ENCODE data around the gene PDZD2.

PDZD2 gene

GRCh38 chr5:31894141-31894540 lies 255.2 kb downstream of the PDZD2 start:
- H3K23ac ChIP-seq (ENCODE audit: low read length) = no peak overlapping the region
- no peak for DNase-seq
- no peak overlapping the region for H2BK5ac ChIP-seq (ENCODE audit: low read depth, low read length, poor library complexity)
- no peaks in the 10 kb centered on the region for H3K79me2 ChIP-seq (ENCODE audit: control insufficient read depth, insufficient read depth, low read length, poor library complexity)
- H3K18ac ChIP-seq (ENCODE audit: low read length) = no peak overlapping the region
- H3K79me1 ChIP-seq (ENCODE audit: low read length) = no peaks in the 10 kb centered on the region
- WGBS (ENCODE audit: extremely low coverage, insufficient coverage, insufficient read length) = no CpG with 5 or more reads among the region's 6 CpGs
- peaks cover 0 to 1% of the 10 kb centered on the region in 2 experiments for H3K4me1 ChIP-seq (ENCODE audit: control insufficient read depth in 1 of 2, insufficient read depth in 2 of 2, low read length in 2 of 2)
- no peak overlapping the region for H3K9ac ChIP-seq (ENCODE audit: low read length)
- no peaks in the 10 kb centered on the region for H3K9me3 ChIP-seq (ENCODE audit: insufficient read depth, low read depth, low read length)
- H3K27ac ChIP-seq (ENCODE audit: low read depth, low read length) = no peak overlapping the region
- no peaks in the 10 kb centered on the region for H3K36me3 ChIP-seq (ENCODE audit: control insufficient read depth in 1 of 2, insufficient read depth in 2 of 2, low read length in 2 of 2)
- no peaks in the 10 kb centered on the region for H3K27me3 ChIP-seq (ENCODE audit: insufficient read depth, low read length)
- no peak overlapping the region for H3K4ac ChIP-seq (ENCODE audit: low read depth, low read length)
- no peak overlapping the region for H2AFZ ChIP-seq (ENCODE audit: insufficient read depth, low read length, poor library complexity)
- no peak overlapping the region for H2BK12ac ChIP-seq (ENCODE audit: low read length)
- H4K12ac ChIP-seq (ENCODE audit: low read depth, low read length) = no peak overlapping the region
- no peak overlapping the region for H2AK5ac ChIP-seq (ENCODE audit: low read length)
- no peak overlapping the region for H3K14ac ChIP-seq (ENCODE audit: low read length)
- H2BK120ac ChIP-seq (ENCODE audit: insufficient read depth, low read length, poor library complexity) = no peak overlapping the region
- no peak overlapping the region for H4K91ac ChIP-seq (ENCODE audit: low read depth, low read length)
- H4K8ac ChIP-seq (ENCODE audit: low read depth, low read length) = no peak overlapping the region
- no peak overlapping the region for H3K4me2 ChIP-seq (ENCODE audit: low read length)
- H3K4me3 ChIP-seq (ENCODE audit: low read depth, low read length) = no peak overlapping the region

DNA sequence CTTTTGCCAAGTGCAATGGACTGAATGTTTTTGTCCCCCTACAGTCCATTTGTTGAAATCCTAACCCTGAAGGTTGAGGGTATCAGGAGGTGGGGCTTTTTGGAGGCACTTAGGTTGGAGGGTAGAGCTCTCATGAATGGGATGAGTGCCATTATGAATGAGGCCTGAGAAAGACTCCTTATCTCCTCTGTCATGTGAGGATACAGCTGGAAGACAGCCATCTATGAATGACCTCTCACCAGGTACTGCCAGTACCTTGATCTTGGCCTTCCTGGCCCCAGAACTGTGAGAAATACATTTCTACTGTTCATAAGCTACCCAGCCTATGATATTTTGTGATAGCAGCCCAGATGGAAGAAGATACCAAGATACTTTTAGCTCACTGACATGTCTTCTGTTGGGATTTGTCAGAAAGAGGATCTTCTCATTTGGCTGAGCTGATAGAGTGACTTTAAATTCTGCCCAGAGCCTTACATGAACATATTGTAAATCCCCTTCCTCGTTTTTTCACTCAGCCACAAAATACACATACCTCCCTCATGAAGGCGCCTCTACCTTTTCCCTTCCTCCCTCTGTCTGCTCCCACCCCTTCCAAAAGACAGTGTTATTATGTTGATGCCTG lies 256.4 kb downstream of the PDZD2 start:
- Histone ChIP-seq H3K4me2 (ENCODE audit: low read length) (no peak overlapping the region), H2AK5ac (ENCODE audit: low read length) (no peak overlapping the region), H3K18ac (ENCODE audit: low read length) (no peak overlapping the region), H3K79me1 (ENCODE audit: low read length) (no peaks in the 10 kb centered on the region), H2BK5ac (ENCODE audit: low read depth, low read length, poor library complexity) (no peak overlapping the region), H3K23ac (ENCODE audit: low read length) (no peak overlapping the region), H3K4me1 (ENCODE audit: control insufficient read depth in 1 of 2, insufficient read depth in 2 of 2, low read length in 2 of 2) (peaks cover 0 to 4% of the 10 kb centered on the region in 2 experiments), H2BK120ac (ENCODE audit: insufficient read depth, low read length, poor library complexity) (no peak overlapping the region), H4K91ac (ENCODE audit: low read depth, low read length) (no peak overlapping the region), H2AFZ (ENCODE audit: insufficient read depth, low read length, poor library complexity) (no peak overlapping the region), H3K14ac (ENCODE audit: low read length) (no peak overlapping the region), H4K8ac (ENCODE audit: low read depth, low read length) (no peak overlapping the region), H3K9ac (ENCODE audit: low read length) (no peak overlapping the region), H3K4me3 (ENCODE audit: low read depth, low read length) (no peak overlapping the region), H3K4ac (ENCODE audit: low read depth, low read length) (no peak overlapping the region), H3K27ac (ENCODE audit: low read depth, low read length) (no peak overlapping the region), H3K36me3 (ENCODE audit: control insufficient read depth in 1 of 2, insufficient read depth in 2 of 2, low read length in 2 of 2) (no peaks in the 10 kb centered on the region), H2BK12ac (ENCODE audit: low read length) (no peak overlapping the region), H3K79me2 (ENCODE audit: control insufficient read depth, insufficient read depth, low read length, poor library complexity) (no peaks in the 10 kb centered on the region), H3K9me3 (ENCODE audit: insufficient read depth, low read depth, low read length) (no peaks in the 10 kb centered on the region), H3K27me3 (ENCODE audit: insufficient read depth, low read length) (no peaks in the 10 kb centered on the region), H4K12ac (ENCODE audit: low read depth, low read length) (no peak overlapping the region)
- no CpG with 5 or more reads among the region's 2 CpGs for WGBS (ENCODE audit: extremely low coverage, insufficient coverage, insufficient read length)
- DNase-seq = no peak

DNA sequence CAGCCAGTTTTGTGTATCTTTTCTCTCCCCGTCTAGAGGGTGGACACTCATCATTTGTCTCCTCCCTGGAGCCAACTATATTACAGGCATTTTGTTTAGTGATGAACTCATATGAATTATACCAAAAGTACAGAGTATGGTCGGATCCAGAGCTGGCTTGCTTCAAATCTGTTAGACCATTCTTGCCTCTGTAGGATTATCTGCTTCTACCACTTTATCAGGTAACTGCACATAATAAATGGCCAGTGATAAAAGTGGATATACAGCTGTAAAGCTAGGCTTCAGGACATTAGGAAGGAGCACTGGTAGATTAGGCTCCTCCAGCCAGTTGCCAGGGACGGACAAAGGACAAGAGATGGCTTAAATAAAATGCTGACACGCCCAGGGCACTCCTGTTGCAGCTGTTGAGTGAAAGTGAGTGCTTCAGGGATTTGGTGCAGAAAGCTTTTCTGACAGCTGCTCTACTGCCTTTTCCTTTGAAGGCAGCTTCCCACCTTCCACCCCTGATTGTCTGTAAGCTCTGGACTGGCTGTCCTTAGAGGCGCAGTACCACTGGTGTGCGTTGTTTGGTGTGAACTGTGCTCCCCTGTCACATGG lies 259.2 kb downstream of the PDZD2 start:
- no CpG with 5 or more reads among the region's 6 CpGs for WGBS (ENCODE audit: extremely low coverage, insufficient coverage, insufficient read length)
- Histone ChIP-seq H3K23ac (ENCODE audit: low read length) (no peak overlapping the region), H2AK5ac (ENCODE audit: low read length) (no peak overlapping the region), H3K27me3 (ENCODE audit: insufficient read depth, low read length) (no peaks in the 10 kb centered on the region), H3K18ac (ENCODE audit: low read length) (no peak overlapping the region), H2AFZ (ENCODE audit: insufficient read depth, low read length, poor library complexity) (no peak overlapping the region), H3K36me3 (ENCODE audit: control insufficient read depth in 1 of 2, insufficient read depth in 2 of 2, low read length in 2 of 2) (no peaks in the 10 kb centered on the region), H3K4me1 (ENCODE audit: control insufficient read depth in 1 of 2, insufficient read depth in 2 of 2, low read length in 2 of 2) (peaks cover 0 to 3% of the 10 kb centered on the region in 2 experiments), H4K91ac (ENCODE audit: low read depth, low read length) (no peak overlapping the region), H3K79me2 (ENCODE audit: control insufficient read depth, insufficient read depth, low read length, poor library complexity) (no peaks in the 10 kb centered on the region), H2BK5ac (ENCODE audit: low read depth, low read length, poor library complexity) (no peak overlapping the region), H3K9me3 (ENCODE audit: insufficient read depth, low read depth, low read length) (no peaks in the 10 kb centered on the region), H3K4me3 (ENCODE audit: low read depth, low read length) (no peak overlapping the region), H3K27ac (ENCODE audit: low read depth, low read length) (no peak overlapping the region), H3K79me1 (ENCODE audit: low read length) (no peaks in the 10 kb centered on the region), H3K4ac (ENCODE audit: low read depth, low read length) (no peak overlapping the region), H2BK120ac (ENCODE audit: insufficient read depth, low read length, poor library complexity) (no peak overlapping the region), H4K8ac (ENCODE audit: low read depth, low read length) (no peak overlapping the region), H3K4me2 (ENCODE audit: low read length) (no peak overlapping the region), H4K12ac (ENCODE audit: low read depth, low read length) (no peak overlapping the region), H3K14ac (ENCODE audit: low read length) (no peak overlapping the region), H2BK12ac (ENCODE audit: low read length) (no peak overlapping the region), H3K9ac (ENCODE audit: low read length) (no peak overlapping the region)
- DNase-seq = no peak

DNA sequence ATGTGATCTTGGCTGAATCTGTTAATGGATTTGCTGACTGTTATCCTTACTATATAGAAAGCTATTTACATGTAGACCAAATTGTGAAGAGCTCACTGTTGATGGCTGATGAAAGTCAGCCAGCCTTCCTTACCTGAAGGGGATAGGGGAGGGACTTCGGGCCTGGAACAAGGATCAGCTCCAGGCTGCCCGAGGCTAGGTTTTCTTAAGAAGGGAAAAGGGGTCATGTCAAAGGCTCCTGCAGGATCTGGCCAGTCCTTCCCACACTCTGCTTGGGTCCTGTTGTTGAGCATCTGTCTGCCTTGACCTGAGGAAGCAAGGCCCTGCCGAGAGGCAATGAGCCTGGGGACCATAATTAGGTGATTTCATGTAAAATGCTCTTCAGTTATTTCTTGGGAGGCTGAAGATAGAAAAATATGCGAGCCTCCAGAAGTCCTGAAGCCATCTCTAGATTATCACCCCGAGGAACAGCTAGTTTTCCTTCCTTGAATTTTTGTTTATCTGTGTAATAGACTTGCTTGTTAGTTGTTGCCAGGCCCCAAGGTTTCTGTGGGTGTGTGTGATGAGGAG lies 261.4 kb downstream of the PDZD2 start:
- no peak overlapping the region for H2BK12ac ChIP-seq (ENCODE audit: low read length)
- no peak overlapping the region for H3K27ac ChIP-seq (ENCODE audit: low read depth, low read length)
- peak; percentile 79 to 85 for DNase-seq
- H3K79me1 ChIP-seq (ENCODE audit: low read length) = no peaks in the 10 kb centered on the region
- no peak overlapping the region for H3K4me2 ChIP-seq (ENCODE audit: low read length)
- H2BK120ac ChIP-seq (ENCODE audit: insufficient read depth, low read length, poor library complexity) = no peak overlapping the region
- H3K9me3 ChIP-seq (ENCODE audit: insufficient read depth, low read depth, low read length) = no peaks in the 10 kb centered on the region
- peaks cover 0 to 3% of the 10 kb centered on the region in 2 experiments for H3K4me1 ChIP-seq (ENCODE audit: control insufficient read depth in 1 of 2, insufficient read depth in 2 of 2, low read length in 2 of 2)
- H3K4me3 ChIP-seq (ENCODE audit: low read depth, low read length) = no peak overlapping the region
- no peak overlapping the region for H3K18ac ChIP-seq (ENCODE audit: low read length)
- no peak overlapping the region for H4K12ac ChIP-seq (ENCODE audit: low read depth, low read length)
- no peak overlapping the region for H3K9ac ChIP-seq (ENCODE audit: low read length)
- no peak overlapping the region for H2AFZ ChIP-seq (ENCODE audit: insufficient read depth, low read length, poor library complexity)
- H3K27me3 ChIP-seq (ENCODE audit: insufficient read depth, low read length) = no peaks in the 10 kb centered on the region
- H4K91ac ChIP-seq (ENCODE audit: low read depth, low read length) = no peak overlapping the region
- no peaks in the 10 kb centered on the region for H3K79me2 ChIP-seq (ENCODE audit: control insufficient read depth, insufficient read depth, low read length, poor library complexity)
- H2BK5ac ChIP-seq (ENCODE audit: low read depth, low read length, poor library complexity) = no peak overlapping the region
- H4K8ac ChIP-seq (ENCODE audit: low read depth, low read length) = no peak overlapping the region
- H2AK5ac ChIP-seq (ENCODE audit: low read length) = no peak overlapping the region
- no peak overlapping the region for H3K14ac ChIP-seq (ENCODE audit: low read length)
- WGBS (ENCODE audit: extremely low coverage, insufficient coverage, insufficient read length) = no CpG with 5 or more reads among the region's 5 CpGs
- no peak overlapping the region for H3K4ac ChIP-seq (ENCODE audit: low read depth, low read length)
- H3K36me3 ChIP-seq (ENCODE audit: control insufficient read depth in 1 of 2, insufficient read depth in 2 of 2, low read length in 2 of 2) = no peaks in the 10 kb centered on the region
- no peak overlapping the region for H3K23ac ChIP-seq (ENCODE audit: low read length)
